OCI-LY1 (cell line): ENCODE data around the gene KCNJ15.

Source experiments
- CTCF ChIP-seq: fragments of 200-600 bp; sonication (generic), shearing (Covaris generic); IDR thresholded peaks from 2 replicates; pipeline ENCODE4 v1.5.1; 2017; ENCODE audit warnings: mild to moderate bottlenecking, antibody characterized with exemption, low read length, moderate library complexity, mixed read lengths
- EZH2 ChIP-seq: fragments of 200-600 bp; sonication (generic), shearing (Covaris generic); IDR thresholded peaks from 2 replicates; pipeline ENCODE4 v1.8.0; 2017; ENCODE audit warnings: borderline replicate concordance, mixed run types, mild to moderate bottlenecking, antibody characterized with exemption, low read length, moderate library complexity, mixed read lengths

DNA sequence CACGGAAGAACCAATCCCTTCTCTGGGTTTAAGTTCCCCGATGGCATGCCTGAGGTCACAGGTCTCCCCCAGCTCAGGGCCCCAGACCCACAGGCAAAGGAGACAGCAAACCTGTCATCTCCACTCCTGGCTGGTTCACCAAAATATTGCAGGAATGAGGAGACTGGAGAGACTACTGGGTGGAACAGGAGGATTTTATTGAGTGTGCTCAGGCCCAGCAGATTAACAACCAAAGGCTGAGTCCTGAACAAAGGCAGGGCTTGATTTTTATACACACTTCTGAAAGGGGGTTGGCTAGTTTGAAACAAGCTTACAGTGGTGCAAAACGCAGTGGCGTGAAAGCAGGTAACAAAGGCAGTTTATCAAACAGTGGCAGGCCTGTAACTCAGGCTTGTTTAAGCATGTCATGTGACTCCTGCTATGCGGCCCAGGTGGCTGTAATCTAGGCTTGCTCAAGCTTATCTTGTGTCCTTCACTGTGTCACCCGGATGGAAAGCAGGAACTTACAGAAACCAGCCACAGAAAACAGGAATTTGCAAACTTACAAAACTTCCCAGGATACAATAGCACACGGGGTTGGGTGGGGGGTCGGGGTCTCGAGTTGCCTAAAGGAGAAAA is 27.4 kb upstream of the KCNJ15 start:
- no peak for TF ChIP-seq CTCF
- no peak for TF ChIP-seq EZH2
